Cardiac muscle cell (in vitro differentiated cells and primary cell): Measurements from ENCODE around the gene STYXL1. TPM values are rescaled to one million over a fixed set of nuclear protein-coding genes. Genes with fewer than 3 reads are reported as not detected.
A peak's percentile ranks its signal among the peaks of the same experiment; 100 is the strongest.

Experiments used
- DNase-seq, 2 donors: peaks; one replicate each; pipeline versions ENCODE4 v3.0.0 to v3.0.0-alpha.2; 2010 to 2017; ENCODE audit warnings: low read depth in 1 of 2, low spot score in 1 of 2
- H3K27ac ChIP-seq: fragments of 200-600 bp; sonication (generic); 2 replicates; pipeline ENCODE4 v1.5.1; 2016
- H3K27me3 ChIP-seq: fragments of 200-600 bp; sonication (generic); 2 replicates; pipeline ENCODE4 v1.6.0; 2016; ENCODE audit warnings: control low read depth
- H3K36me3 ChIP-seq: fragments of 200-600 bp; sonication (generic); 2 replicates; pipeline ENCODE4 v1.5.1; 2016; ENCODE audit warnings: control low read depth
- H3K4me1 ChIP-seq: fragments of 200-600 bp; sonication (generic); 2 replicates; pipeline ENCODE4 v1.8.1; 2017; ENCODE audit warnings: low read depth, mild to moderate bottlenecking, mixed run types
- H3K4me3 ChIP-seq: fragments of 200-600 bp; sonication (generic); 2 replicates; pipeline ENCODE4 v1.5.1; 2016; ENCODE audit warnings: mild to moderate bottlenecking
- H3K9me3 ChIP-seq: fragments of 200-600 bp; sonication (generic); 2 replicates; pipeline ENCODE4 v1.5.1; 2017; ENCODE audit warnings: low read depth, mild to moderate bottlenecking, control low read depth
- polyA plus RNA-seq: library from polyadenylated mRNA; unstranded; fragments of >200 nt; fragmentation: Nextera tagmentation; extraction: Ambion mirVana; gene quantifications from 2 replicates; pipeline ENCODE4 v1.2.1, GENCODE V29; 2016
- total RNA-seq: library from RNA; depleted of rRNA; stranded (reverse); fragments of >200 nt; gene quantifications from 2 replicates; pipeline ENCODE4 v1.2.3, GENCODE V29; 2016
- TF ChIP-seq, protein P1 (sequence below): IDR thresholded peaks from 2 replicates; pipeline ENCODE4 v1.5.1; 2012; ENCODE audit warnings: low read depth, mild to moderate bottlenecking, low read length

The STYXL1 gene
- total and polyA plus RNA-seq, 2 experiments from 2014 or later, result 66.3 to 87.8 TPM

DNA sequence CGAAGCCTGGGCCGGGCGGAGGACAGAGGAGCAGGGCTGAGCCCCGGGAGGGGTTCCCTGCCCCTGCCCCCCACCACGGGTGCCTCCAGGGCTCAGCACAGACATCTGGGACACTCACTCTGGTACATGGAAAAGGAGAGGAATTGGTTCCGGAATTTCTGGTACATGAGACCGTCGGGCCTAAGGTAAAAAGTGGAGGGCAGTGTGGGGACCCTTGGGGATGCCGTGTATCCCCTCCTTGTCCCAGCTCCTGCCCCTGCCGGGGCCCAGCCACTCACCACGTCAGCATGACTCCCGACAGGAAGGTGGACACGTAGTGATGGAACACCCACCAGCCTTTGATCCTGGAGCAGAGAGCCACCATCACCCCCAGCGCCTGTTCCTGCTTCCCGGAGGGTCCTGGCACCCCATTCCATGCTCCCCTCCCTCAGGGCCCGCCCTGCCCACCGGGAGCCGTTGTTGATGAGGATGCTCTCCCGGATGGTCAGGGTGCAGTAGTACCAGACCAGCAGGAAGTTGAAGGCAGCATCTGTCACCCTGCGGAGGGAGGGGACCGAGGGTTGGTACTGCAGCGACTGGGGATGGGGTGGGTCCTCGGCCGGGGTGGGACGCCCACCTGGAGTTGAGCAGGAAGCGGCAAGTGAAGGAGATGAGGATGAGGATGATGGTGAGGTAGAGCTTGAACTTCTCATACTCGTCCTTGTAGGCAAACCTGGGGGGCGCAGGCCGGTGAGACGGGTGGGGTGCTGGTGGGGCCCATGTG, 59.8 kb downstream of the STYXL1 start:
- Histone ChIP-seq H3K36me3 (no peaks in the 10 kb centered on the region), H3K27ac (peak overlapping the region; percentile 50), H3K4me1 (peaks cover 18% of the 10 kb centered on the region), H3K9me3 (no peaks in the 10 kb centered on the region), H3K4me3 (no peak overlapping the region), H3K27me3 (no peaks in the 10 kb centered on the region)
- no peak for DNase-seq
- TF ChIP-seq, protein P1, sequence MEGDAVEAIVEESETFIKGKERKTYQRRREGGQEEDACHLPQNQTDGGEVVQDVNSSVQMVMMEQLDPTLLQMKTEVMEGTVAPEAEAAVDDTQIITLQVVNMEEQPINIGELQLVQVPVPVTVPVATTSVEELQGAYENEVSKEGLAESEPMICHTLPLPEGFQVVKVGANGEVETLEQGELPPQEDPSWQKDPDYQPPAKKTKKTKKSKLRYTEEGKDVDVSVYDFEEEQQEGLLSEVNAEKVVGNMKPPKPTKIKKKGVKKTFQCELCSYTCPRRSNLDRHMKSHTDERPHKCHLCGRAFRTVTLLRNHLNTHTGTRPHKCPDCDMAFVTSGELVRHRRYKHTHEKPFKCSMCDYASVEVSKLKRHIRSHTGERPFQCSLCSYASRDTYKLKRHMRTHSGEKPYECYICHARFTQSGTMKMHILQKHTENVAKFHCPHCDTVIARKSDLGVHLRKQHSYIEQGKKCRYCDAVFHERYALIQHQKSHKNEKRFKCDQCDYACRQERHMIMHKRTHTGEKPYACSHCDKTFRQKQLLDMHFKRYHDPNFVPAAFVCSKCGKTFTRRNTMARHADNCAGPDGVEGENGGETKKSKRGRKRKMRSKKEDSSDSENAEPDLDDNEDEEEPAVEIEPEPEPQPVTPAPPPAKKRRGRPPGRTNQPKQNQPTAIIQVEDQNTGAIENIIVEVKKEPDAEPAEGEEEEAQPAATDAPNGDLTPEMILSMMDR, result no peak

DNA sequence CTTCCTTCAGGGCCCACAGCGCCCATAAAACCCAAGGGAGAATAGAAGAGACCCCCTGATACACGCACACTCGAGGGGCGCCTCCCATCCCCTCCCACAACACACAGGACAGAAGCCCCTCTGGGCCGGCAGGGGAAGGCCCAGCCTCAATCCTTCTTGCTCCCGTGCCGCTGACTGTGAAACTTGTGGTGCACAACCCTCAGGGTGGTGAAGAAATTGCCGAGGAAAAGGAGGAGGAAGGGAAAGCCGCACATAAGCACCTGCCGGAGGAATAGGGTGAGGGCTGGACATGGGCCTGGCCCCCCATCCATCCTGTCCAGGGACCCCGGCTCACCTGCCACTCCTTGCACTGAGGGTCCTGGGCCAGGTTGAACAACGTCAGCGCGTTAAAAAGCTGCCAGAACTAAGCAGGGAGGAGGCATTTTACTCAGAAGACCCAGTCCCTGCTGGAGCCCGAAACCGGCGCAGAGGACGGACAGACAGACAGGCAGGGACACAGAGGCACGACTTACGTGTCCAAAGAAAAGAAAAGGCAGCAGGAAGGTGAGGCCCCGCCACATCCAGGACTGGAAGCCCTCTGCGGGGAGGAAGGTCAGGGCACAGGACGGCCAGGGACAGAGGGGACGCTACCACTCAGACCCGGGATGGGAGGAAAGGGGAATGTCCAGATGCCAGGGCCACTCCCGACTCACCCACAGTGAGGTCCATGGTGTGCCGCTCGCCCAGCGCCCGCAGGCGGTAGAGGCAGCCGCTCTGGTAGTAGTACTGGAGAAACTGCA, 60.6 kb downstream of the STYXL1 start:
- H3K4me1 ChIP-seq, result peaks cover 18% of the 10 kb centered on the region
- no peak overlapping the region for H3K4me3 ChIP-seq
- no peaks in the 10 kb centered on the region for H3K27me3 ChIP-seq
- no peak for DNase-seq
- no peaks in the 10 kb centered on the region for H3K36me3 ChIP-seq
- TF ChIP-seq, protein P1, result no peak
- no peaks in the 10 kb centered on the region for H3K9me3 ChIP-seq
- H3K27ac ChIP-seq, result peak overlapping the region; percentile 50

DNA sequence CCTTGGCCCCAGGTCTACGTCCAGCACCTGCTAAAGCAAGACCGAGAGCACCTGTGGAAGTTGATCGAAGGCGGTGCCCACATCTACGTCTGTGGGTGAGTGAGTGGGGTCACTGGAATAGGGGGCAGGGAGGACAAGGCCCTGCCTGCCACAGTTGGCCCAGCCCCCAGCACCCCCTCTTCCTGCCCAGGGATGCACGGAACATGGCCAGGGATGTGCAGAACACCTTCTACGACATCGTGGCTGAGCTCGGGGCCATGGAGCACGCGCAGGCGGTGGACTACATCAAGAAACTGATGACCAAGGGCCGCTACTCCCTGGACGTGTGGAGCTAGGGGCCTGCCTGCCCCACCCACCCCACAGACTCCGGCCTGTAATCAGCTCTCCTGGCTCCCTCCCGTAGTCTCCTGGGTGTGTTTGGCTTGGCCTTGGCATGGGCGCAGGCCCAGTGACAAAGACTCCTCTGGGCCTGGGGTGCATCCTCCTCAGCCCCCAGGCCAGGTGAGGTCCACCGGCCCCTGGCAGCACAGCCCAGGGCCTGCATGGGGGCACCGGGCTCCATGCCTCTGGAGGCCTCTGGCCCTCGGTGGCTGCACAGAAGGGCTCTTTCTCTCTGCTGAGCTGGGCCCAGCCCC, 61.5 kb downstream of the STYXL1 start:
- H3K27ac ChIP-seq, result no peak overlapping the region
- no peak for DNase-seq
- TF ChIP-seq, protein P1, result no peak
- H3K27me3 ChIP-seq, result no peaks in the 10 kb centered on the region
- H3K4me3 ChIP-seq, result no peak overlapping the region
- H3K4me1 ChIP-seq, result peaks cover 16% of the 10 kb centered on the region
- H3K9me3 ChIP-seq, result no peaks in the 10 kb centered on the region
- no peaks in the 10 kb centered on the region for H3K36me3 ChIP-seq

GRCh38 chr7:75985518-75986146, 62.2 kb downstream of the STYXL1 start:
- Histone ChIP-seq H3K27ac (no peak overlapping the region), H3K27me3 (no peaks in the 10 kb centered on the region), H3K9me3 (no peaks in the 10 kb centered on the region), H3K4me1 (peaks cover 11% of the 10 kb centered on the region), H3K36me3 (no peaks in the 10 kb centered on the region), H3K4me3 (no peak overlapping the region)
- TF ChIP-seq, protein P1, result no peak
- no peak for DNase-seq

DNA sequence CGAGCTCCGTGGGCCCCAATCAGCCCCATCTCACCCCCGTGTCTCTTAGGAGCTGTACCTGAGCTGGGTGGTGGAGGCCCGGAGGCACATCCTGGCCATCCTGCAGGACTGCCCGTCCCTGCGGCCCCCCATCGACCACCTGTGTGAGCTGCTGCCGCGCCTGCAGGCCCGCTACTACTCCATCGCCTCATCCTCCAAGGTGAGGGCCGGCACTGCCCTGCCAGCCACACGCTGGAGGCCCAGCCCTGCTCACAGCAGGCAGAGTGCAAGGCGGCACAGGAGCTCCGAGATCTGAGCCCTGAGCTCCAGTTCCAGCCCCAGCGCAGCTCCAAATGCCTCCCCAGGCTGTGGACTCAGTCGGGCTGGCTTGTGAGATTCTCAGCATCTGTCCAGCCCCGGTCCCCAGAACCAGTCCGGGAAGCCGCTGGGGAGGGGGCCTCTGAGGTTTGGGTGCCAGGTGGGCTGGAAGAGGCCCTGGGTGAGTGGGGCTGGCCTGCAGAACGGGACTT, 62.7 kb downstream of the STYXL1 start:
- Histone ChIP-seq H3K27me3 (no peaks in the 10 kb centered on the region), H3K4me3 (no peak overlapping the region), H3K9me3 (no peaks in the 10 kb centered on the region), H3K4me1 (peaks cover 10% of the 10 kb centered on the region), H3K27ac (peak overlapping the region; percentile 9), H3K36me3 (no peaks in the 10 kb centered on the region)
- DNase-seq, result no peak
- TF ChIP-seq, protein P1, result no peak
